ENCODE results near the gene SLC26A9. TPM values are rescaled to one million over a fixed set of nuclear protein-coding genes. Genes with fewer than 3 reads are reported as not detected.

Gene SLC26A9, protein sequence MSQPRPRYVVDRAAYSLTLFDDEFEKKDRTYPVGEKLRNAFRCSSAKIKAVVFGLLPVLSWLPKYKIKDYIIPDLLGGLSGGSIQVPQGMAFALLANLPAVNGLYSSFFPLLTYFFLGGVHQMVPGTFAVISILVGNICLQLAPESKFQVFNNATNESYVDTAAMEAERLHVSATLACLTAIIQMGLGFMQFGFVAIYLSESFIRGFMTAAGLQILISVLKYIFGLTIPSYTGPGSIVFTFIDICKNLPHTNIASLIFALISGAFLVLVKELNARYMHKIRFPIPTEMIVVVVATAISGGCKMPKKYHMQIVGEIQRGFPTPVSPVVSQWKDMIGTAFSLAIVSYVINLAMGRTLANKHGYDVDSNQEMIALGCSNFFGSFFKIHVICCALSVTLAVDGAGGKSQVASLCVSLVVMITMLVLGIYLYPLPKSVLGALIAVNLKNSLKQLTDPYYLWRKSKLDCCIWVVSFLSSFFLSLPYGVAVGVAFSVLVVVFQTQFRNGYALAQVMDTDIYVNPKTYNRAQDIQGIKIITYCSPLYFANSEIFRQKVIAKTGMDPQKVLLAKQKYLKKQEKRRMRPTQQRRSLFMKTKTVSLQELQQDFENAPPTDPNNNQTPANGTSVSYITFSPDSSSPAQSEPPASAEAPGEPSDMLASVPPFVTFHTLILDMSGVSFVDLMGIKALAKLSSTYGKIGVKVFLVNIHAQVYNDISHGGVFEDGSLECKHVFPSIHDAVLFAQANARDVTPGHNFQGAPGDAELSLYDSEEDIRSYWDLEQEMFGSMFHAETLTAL
- total RNA-seq (not detected in 2 replicates), polyA plus RNA-seq (not detected in 2 replicates), polyA minus RNA-seq (ENCODE audit: low replicate concordance) (not detected in 2 replicates)
- not detected in 2 replicates for polyA plus RNA-seq (2012)

DNA sequence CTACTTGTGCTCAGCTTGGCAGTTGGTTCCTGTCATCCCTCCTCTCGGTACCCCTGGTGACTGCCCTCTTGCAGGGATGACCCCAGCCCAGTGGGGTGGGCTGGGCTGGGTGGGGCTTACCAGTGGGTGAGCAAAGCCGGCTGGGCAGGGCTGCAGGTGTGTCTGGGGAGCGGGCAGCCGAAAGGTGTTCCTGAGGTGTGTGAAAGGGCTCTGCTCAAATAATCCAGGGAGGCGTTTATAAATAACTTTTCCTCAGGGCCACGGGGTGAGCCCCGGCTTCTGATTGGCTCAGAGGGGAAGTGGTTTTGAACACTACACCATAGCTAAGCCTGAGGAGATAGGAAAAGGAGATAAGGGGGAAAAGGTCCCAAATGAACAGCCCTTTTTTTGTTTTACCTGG is at the start of gene SLC26A9:
TSS of gene SLC26A9 (minus strand) at position 212 of the 400 bp plus-strand sequence. CDS start 7,636 bp downstream, outside the sequence.
- peaks cover 36% of the 10 kb centered on the region for H3K27me3 ChIP-seq (ENCODE audit: control insufficient read depth, insufficient read depth, low read length)
- no peak within 1 kb of the TSS for H3K4me2 ChIP-seq (ENCODE audit: extremely low read depth, insufficient read depth, low read length)

DNA sequence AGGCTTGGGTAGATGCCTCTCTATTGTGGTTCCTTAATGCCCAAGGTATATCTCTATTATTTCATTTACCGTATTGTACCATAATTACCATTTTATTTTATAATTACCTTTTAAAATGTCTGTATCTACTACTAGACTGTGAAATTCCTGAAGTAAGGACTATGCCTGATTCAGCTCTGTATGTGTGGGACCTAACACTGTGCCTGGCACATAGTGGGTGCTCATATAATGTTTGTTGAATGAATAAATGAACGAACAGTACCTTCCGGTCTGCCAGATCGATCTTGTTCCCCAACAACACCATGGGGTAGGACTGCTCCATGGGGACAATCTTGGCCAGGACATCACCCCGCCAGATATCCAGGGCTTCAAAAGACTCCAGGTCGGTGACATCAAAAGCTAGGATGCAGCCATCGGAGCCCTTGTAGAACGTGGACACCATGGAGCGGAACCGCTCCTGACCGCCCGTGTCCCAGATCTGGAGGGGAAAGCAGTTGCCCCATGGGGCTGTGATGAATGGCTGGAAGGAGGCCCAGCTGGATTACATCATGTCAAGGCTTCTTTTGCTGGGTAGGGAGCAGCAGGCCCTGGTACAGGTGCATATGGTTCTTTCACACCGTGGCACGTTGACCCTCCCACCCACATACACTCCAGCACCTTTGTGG is 49.1 kb upstream of the SLC26A9 start:
- Histone ChIP-seq H3K27ac (ENCODE audit: insufficient read depth, low read length) (no peak overlapping the region), H3K9ac (ENCODE audit: insufficient read depth, low read length) (no peak overlapping the region), H4K20me1 (ENCODE audit: control insufficient read depth, extremely low read depth, insufficient read depth, low read length) (no peaks in the 10 kb centered on the region), H3K36me3 (ENCODE audit: control insufficient read depth, insufficient read depth, low read length) (no peaks in the 10 kb centered on the region), H3K27me3 (ENCODE audit: control insufficient read depth, insufficient read depth, low read length) (no peaks in the 10 kb centered on the region), H3K4me1 (ENCODE audit: control insufficient read depth, extremely low read depth, insufficient read depth, low read length) (peaks cover 2% of the 10 kb centered on the region), H3K79me2 (ENCODE audit: control insufficient read depth, insufficient read depth, low read length) (no peaks in the 10 kb centered on the region), H3K4me2 (ENCODE audit: extremely low read depth, insufficient read depth, low read length) (no peak overlapping the region), H2AFZ (ENCODE audit: low read length) (no peak overlapping the region), H3K4me3 (replicated peaks in 1 of 4; ENCODE audit: control extremely low read depth in 1 of 4, insufficient read depth in 1 of 4, low read depth in 3 of 4, low read length in 4 of 4) (no peak overlapping the region), H3K9me3 (ENCODE audit: control insufficient read depth, insufficient read depth, low read depth, low read length) (no peaks in the 10 kb centered on the region)
- no peak for TF ChIP-seq EZH2 (IDR thresholded peaks at IDR 0.05; ENCODE audit: low read length, missing control alignments)
- TF ChIP-seq, protein P1, sequence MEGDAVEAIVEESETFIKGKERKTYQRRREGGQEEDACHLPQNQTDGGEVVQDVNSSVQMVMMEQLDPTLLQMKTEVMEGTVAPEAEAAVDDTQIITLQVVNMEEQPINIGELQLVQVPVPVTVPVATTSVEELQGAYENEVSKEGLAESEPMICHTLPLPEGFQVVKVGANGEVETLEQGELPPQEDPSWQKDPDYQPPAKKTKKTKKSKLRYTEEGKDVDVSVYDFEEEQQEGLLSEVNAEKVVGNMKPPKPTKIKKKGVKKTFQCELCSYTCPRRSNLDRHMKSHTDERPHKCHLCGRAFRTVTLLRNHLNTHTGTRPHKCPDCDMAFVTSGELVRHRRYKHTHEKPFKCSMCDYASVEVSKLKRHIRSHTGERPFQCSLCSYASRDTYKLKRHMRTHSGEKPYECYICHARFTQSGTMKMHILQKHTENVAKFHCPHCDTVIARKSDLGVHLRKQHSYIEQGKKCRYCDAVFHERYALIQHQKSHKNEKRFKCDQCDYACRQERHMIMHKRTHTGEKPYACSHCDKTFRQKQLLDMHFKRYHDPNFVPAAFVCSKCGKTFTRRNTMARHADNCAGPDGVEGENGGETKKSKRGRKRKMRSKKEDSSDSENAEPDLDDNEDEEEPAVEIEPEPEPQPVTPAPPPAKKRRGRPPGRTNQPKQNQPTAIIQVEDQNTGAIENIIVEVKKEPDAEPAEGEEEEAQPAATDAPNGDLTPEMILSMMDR (conservative IDR thresholded peaks at IDR 0.05 in 1 of 2, IDR thresholded peaks at IDR 0.05 in 1 of 2; ENCODE audit: low read depth in 1 of 2, low read length in 2 of 2): no peak
- DNase-seq (ENCODE audit: low read depth in 2 of 2): no peak

More for the DNA sequence above, at the start of gene SLC26A9:
- DNase-seq (ENCODE audit: low read depth in 2 of 2): no peak
- no peaks in the 10 kb centered on the region for H3K36me3 ChIP-seq (ENCODE audit: control insufficient read depth, insufficient read depth, low read length)
- TF ChIP-seq EZH2 (IDR thresholded peaks at IDR 0.05; ENCODE audit: low read length, missing control alignments): no peak
- TF ChIP-seq, protein P1 (conservative IDR thresholded peaks at IDR 0.05 in 1 of 2, IDR thresholded peaks at IDR 0.05 in 1 of 2; ENCODE audit: low read depth in 1 of 2, low read length in 2 of 2): no peak
- no peak within 1 kb of the TSS for H3K9ac ChIP-seq (ENCODE audit: insufficient read depth, low read length)
- H4K20me1 ChIP-seq (ENCODE audit: control insufficient read depth, extremely low read depth, insufficient read depth, low read length): no peaks in the 10 kb centered on the region
- no peaks in the 10 kb centered on the region for H3K4me1 ChIP-seq (ENCODE audit: control insufficient read depth, extremely low read depth, insufficient read depth, low read length)
- H3K79me2 ChIP-seq (ENCODE audit: control insufficient read depth, insufficient read depth, low read length): no peaks in the 10 kb centered on the region
- H3K4me3 ChIP-seq (replicated peaks in 1 of 4; ENCODE audit: control extremely low read depth in 1 of 4, insufficient read depth in 1 of 4, low read depth in 3 of 4, low read length in 4 of 4): no peak within 1 kb of the TSS
- H3K9me3 ChIP-seq (ENCODE audit: control insufficient read depth, insufficient read depth, low read depth, low read length): no peaks in the 10 kb centered on the region
- H3K27ac ChIP-seq (ENCODE audit: insufficient read depth, low read length): no peak within 1 kb of the TSS
- no peak within 1 kb of the TSS for H2AFZ ChIP-seq (ENCODE audit: low read length)

DNA sequence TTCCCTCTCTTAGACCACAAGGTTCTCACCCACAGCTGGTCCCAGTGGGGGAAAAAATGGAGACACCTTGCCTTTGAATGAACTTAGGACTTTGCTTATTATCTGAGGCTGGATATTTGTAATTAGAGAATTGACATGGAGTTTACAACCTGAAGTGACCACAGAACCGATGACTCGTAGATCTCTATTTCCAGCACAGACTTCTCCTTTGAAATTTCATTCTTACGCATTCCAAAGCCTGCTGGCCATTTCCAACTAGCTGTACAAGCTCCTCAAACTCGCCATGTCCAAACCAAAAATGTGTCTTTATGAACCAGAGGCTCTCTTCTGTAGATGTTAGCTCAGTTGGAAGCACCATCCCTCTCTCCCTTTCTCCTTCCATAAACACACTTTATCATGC is 48.0 kb upstream of the SLC26A9 start:
- no peak for TF ChIP-seq EZH2 (IDR thresholded peaks at IDR 0.05; ENCODE audit: low read length, missing control alignments)
- TF ChIP-seq, protein P1 (conservative IDR thresholded peaks at IDR 0.05 in 1 of 2, IDR thresholded peaks at IDR 0.05 in 1 of 2; ENCODE audit: low read depth in 1 of 2, low read length in 2 of 2): no peak
- no peak overlapping the region for H3K4me2 ChIP-seq (ENCODE audit: extremely low read depth, insufficient read depth, low read length)
- H3K27me3 ChIP-seq (ENCODE audit: control insufficient read depth, insufficient read depth, low read length): no peaks in the 10 kb centered on the region
- H2AFZ ChIP-seq (ENCODE audit: low read length): no peak overlapping the region
- DNase-seq (ENCODE audit: low read depth in 2 of 2): peak; percentile 19 to 46
- H3K9ac ChIP-seq (ENCODE audit: insufficient read depth, low read length): no peak overlapping the region
- no peaks in the 10 kb centered on the region for H4K20me1 ChIP-seq (ENCODE audit: control insufficient read depth, extremely low read depth, insufficient read depth, low read length)
- no peak overlapping the region for H3K4me3 ChIP-seq (replicated peaks in 1 of 4; ENCODE audit: control extremely low read depth in 1 of 4, insufficient read depth in 1 of 4, low read depth in 3 of 4, low read length in 4 of 4)
- no peak overlapping the region for H3K27ac ChIP-seq (ENCODE audit: insufficient read depth, low read length)
- H3K36me3 ChIP-seq (ENCODE audit: control insufficient read depth, insufficient read depth, low read length): no peaks in the 10 kb centered on the region
- H3K79me2 ChIP-seq (ENCODE audit: control insufficient read depth, insufficient read depth, low read length): no peaks in the 10 kb centered on the region
- H3K4me1 ChIP-seq (ENCODE audit: control insufficient read depth, extremely low read depth, insufficient read depth, low read length): peaks cover 2% of the 10 kb centered on the region
- H3K9me3 ChIP-seq (ENCODE audit: control insufficient read depth, insufficient read depth, low read depth, low read length): no peaks in the 10 kb centered on the region
